ENCODE results near the gene SPTBN1.

SPTBN1 gene

DNA sequence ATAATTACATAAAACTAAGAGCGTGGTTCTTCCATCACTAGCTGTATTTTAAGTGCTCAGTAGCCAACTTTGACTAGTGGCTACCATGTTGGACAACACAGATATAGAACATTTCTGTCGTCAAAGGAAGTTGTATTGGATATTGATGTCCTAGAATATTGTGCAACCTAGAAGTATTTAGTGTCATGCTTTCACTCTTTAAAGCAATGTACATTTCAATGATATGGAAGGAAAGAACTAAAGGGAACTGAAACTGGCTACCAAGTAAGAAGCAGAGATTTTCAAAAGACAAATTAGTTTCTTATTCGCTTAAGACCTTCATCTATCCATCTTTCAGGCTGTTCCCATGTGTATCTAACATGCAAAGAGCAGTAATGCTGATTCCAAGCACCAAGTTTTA lies 182.0 kb downstream of the SPTBN1 start:
- Histone ChIP-seq H3K9ac (ENCODE audit: low read depth, low read length) (no peak overlapping the region), H3K4me1 (ENCODE audit: control insufficient read depth, insufficient read depth, low read length) (no peaks in the 10 kb centered on the region), H3K27ac (ENCODE audit: low read depth, low read length) (no peak overlapping the region), H3K27me3 (ENCODE audit: control insufficient read depth, insufficient read depth, low read length) (no peaks in the 10 kb centered on the region), H3K9me3 (ENCODE audit: control insufficient read depth, insufficient read depth, low read length) (no peaks in the 10 kb centered on the region), H3K4me3 (ENCODE audit: low read depth, low read length) (no peak overlapping the region), H3K36me3 (ENCODE audit: control insufficient read depth, insufficient read depth, low read length) (peaks cover 94% of the 10 kb centered on the region)

GRCh38 chr2:54638774-54639187 lies 182.7 kb downstream of the SPTBN1 start:
- Histone ChIP-seq H3K9me3 (ENCODE audit: control insufficient read depth, insufficient read depth, low read length) (no peaks in the 10 kb centered on the region), H3K27me3 (ENCODE audit: control insufficient read depth, insufficient read depth, low read length) (no peaks in the 10 kb centered on the region), H3K9ac (ENCODE audit: low read depth, low read length) (no peak overlapping the region), H3K36me3 (ENCODE audit: control insufficient read depth, insufficient read depth, low read length) (peaks cover 95% of the 10 kb centered on the region), H3K4me1 (ENCODE audit: control insufficient read depth, insufficient read depth, low read length) (no peaks in the 10 kb centered on the region), H3K27ac (ENCODE audit: low read depth, low read length) (no peak overlapping the region), H3K4me3 (ENCODE audit: low read depth, low read length) (no peak overlapping the region)

GRCh38 chr2:54639609-54640008 lies 183.5 kb downstream of the SPTBN1 start:
- Histone ChIP-seq H3K27ac (ENCODE audit: low read depth, low read length) (no peak overlapping the region), H3K9ac (ENCODE audit: low read depth, low read length) (no peak overlapping the region), H3K4me1 (ENCODE audit: control insufficient read depth, insufficient read depth, low read length) (no peaks in the 10 kb centered on the region), H3K27me3 (ENCODE audit: control insufficient read depth, insufficient read depth, low read length) (no peaks in the 10 kb centered on the region), H3K36me3 (ENCODE audit: control insufficient read depth, insufficient read depth, low read length) (peaks cover 95% of the 10 kb centered on the region), H3K4me3 (ENCODE audit: low read depth, low read length) (no peak overlapping the region), H3K9me3 (ENCODE audit: control insufficient read depth, insufficient read depth, low read length) (no peaks in the 10 kb centered on the region)

GRCh38 chr2:54640834-54641540 lies 184.9 kb downstream of the SPTBN1 start:
- Histone ChIP-seq H3K27ac (ENCODE audit: low read depth, low read length) (no peak overlapping the region), H3K27me3 (ENCODE audit: control insufficient read depth, insufficient read depth, low read length) (no peaks in the 10 kb centered on the region), H3K4me1 (ENCODE audit: control insufficient read depth, insufficient read depth, low read length) (no peaks in the 10 kb centered on the region), H3K4me3 (ENCODE audit: low read depth, low read length) (no peak overlapping the region), H3K9me3 (ENCODE audit: control insufficient read depth, insufficient read depth, low read length) (no peaks in the 10 kb centered on the region), H3K36me3 (ENCODE audit: control insufficient read depth, insufficient read depth, low read length) (peaks cover 96% of the 10 kb centered on the region), H3K9ac (ENCODE audit: low read depth, low read length) (no peak overlapping the region)

DNA sequence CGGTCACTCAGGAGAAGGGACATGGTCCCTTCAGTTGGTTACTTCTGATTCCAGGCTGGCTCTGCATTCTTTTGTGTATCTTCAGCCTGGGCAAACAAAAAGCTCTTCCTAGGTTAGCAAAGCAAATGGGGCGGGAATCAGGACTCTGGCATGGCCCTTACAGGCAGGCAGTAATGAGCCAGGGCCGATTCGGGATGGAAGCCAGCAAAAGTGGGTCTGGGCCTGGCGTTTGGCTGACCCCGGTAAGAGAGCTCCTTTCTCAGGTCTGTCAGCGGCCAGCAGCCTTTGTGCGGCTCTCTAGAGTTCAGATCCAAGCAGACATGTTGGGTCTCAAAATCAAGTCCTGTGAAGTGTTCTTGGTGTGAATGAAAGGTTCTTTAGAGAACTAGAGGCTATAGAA lies 185.9 kb downstream of the SPTBN1 start:
- Histone ChIP-seq H3K4me1 (ENCODE audit: control insufficient read depth, insufficient read depth, low read length) (no peaks in the 10 kb centered on the region), H3K4me3 (ENCODE audit: low read depth, low read length) (no peak overlapping the region), H3K9me3 (ENCODE audit: control insufficient read depth, insufficient read depth, low read length) (no peaks in the 10 kb centered on the region), H3K9ac (ENCODE audit: low read depth, low read length) (no peak overlapping the region), H3K27ac (ENCODE audit: low read depth, low read length) (no peak overlapping the region), H3K27me3 (ENCODE audit: control insufficient read depth, insufficient read depth, low read length) (no peaks in the 10 kb centered on the region), H3K36me3 (ENCODE audit: control insufficient read depth, insufficient read depth, low read length) (peaks cover 97% of the 10 kb centered on the region)

DNA sequence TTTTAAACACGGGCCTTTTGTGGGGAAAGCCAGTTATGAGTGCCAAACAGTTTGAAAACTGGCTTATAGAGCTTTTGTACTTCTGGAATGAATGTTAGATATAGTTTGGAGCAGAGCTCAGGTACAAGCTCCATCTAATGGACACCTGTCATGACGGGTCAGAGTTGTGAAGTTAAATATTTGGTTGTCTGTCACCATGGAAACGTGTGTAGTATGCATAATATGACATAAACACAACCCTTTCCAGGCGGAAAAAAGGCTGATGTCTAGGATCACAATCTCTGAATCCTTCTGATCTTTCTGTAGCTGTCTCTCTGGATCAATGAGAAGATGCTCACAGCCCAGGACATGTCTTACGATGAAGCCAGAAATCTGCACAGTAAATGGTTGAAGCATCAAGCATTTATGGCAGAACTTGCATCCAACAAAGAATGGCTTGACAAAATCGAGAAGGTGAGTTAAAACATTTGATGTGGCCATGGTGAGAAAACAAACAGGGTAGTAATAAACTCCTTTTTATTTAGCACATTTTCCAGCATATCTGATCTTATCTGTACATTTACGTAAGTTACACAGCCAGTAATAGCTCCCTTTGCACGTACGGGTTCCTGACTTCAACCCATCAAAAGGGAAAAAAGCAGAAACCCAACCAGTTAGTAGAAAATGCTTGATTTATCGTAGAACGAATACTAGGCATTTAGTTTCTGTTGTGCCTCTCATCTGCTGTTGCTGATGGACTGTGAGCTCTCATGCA lies 186.7 kb downstream of the SPTBN1 start:
- Histone ChIP-seq H3K27ac (ENCODE audit: low read depth, low read length) (no peak overlapping the region), H3K9ac (ENCODE audit: low read depth, low read length) (no peak overlapping the region), H3K4me1 (ENCODE audit: control insufficient read depth, insufficient read depth, low read length) (no peaks in the 10 kb centered on the region), H3K4me3 (ENCODE audit: low read depth, low read length) (no peak overlapping the region), H3K36me3 (ENCODE audit: control insufficient read depth, insufficient read depth, low read length) (peaks cover 97% of the 10 kb centered on the region), H3K9me3 (ENCODE audit: control insufficient read depth, insufficient read depth, low read length) (no peaks in the 10 kb centered on the region), H3K27me3 (ENCODE audit: control insufficient read depth, insufficient read depth, low read length) (no peaks in the 10 kb centered on the region)

- H3K27ac ChIP-seq (ENCODE audit: low read depth, low read length), result no peak overlapping the region
- no peaks in the 10 kb centered on the region for H3K27me3 ChIP-seq (ENCODE audit: control insufficient read depth, insufficient read depth, low read length)
- no peaks in the 10 kb centered on the region for H3K9me3 ChIP-seq (ENCODE audit: control insufficient read depth, insufficient read depth, low read length)
- peaks cover 97% of the 10 kb centered on the region for H3K36me3 ChIP-seq (ENCODE audit: control insufficient read depth, insufficient read depth, low read length)
- no peak overlapping the region for H3K9ac ChIP-seq (ENCODE audit: low read depth, low read length)
- H3K4me3 ChIP-seq (ENCODE audit: low read depth, low read length), result no peak overlapping the region
- H3K4me1 ChIP-seq (ENCODE audit: control insufficient read depth, insufficient read depth, low read length), result no peaks in the 10 kb centered on the region
Measured at GRCh38 chr2:54644236-54644635, 188.1 kb downstream of the SPTBN1 start.

- H3K4me3 ChIP-seq (ENCODE audit: low read depth, low read length), result no peak overlapping the region
- H3K9ac ChIP-seq (ENCODE audit: low read depth, low read length), result no peak overlapping the region
- no peak overlapping the region for H3K27ac ChIP-seq (ENCODE audit: low read depth, low read length)
- H3K4me1 ChIP-seq (ENCODE audit: control insufficient read depth, insufficient read depth, low read length), result no peaks in the 10 kb centered on the region
- no peaks in the 10 kb centered on the region for H3K27me3 ChIP-seq (ENCODE audit: control insufficient read depth, insufficient read depth, low read length)
- H3K36me3 ChIP-seq (ENCODE audit: control insufficient read depth, insufficient read depth, low read length), result peaks cover 97% of the 10 kb centered on the region
- H3K9me3 ChIP-seq (ENCODE audit: control insufficient read depth, insufficient read depth, low read length), result no peaks in the 10 kb centered on the region
Measured at GRCh38 chr2:54646170-54646927, 190.2 kb downstream of the SPTBN1 start.

GRCh38 chr2:54648256-54648655 lies 192.1 kb downstream of the SPTBN1 start:
- Histone ChIP-seq H3K4me1 (ENCODE audit: control insufficient read depth, insufficient read depth, low read length) (no peaks in the 10 kb centered on the region), H3K4me3 (ENCODE audit: low read depth, low read length) (no peak overlapping the region), H3K36me3 (ENCODE audit: control insufficient read depth, insufficient read depth, low read length) (peaks cover 100% of the 10 kb centered on the region), H3K9ac (ENCODE audit: low read depth, low read length) (no peak overlapping the region), H3K9me3 (ENCODE audit: control insufficient read depth, insufficient read depth, low read length) (no peaks in the 10 kb centered on the region), H3K27me3 (ENCODE audit: control insufficient read depth, insufficient read depth, low read length) (no peaks in the 10 kb centered on the region), H3K27ac (ENCODE audit: low read depth, low read length) (no peak overlapping the region)

DNA sequence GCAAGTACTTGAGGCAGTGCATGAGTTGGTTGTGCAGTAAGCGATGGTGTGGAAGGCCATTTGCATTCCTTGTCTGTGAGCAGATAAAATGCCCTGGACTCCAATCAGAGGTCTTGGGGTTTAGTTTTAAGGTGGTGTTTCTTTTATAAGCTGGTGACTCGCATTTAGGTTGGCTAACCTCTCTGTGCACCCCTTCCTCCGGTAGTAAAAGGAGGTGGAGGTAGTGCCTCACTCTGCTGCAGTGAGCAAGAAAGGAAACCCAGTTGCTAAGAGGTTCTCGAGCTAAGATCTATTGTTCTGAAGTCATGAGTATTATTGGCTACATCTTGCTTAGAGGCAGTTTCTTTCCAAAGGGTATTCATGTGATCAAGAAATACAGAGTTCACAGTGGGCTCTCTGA lies 193.1 kb downstream of the SPTBN1 start:
- Histone ChIP-seq H3K27ac (ENCODE audit: low read depth, low read length) (no peak overlapping the region), H3K36me3 (ENCODE audit: control insufficient read depth, insufficient read depth, low read length) (peaks cover 100% of the 10 kb centered on the region), H3K27me3 (ENCODE audit: control insufficient read depth, insufficient read depth, low read length) (no peaks in the 10 kb centered on the region), H3K4me1 (ENCODE audit: control insufficient read depth, insufficient read depth, low read length) (no peaks in the 10 kb centered on the region), H3K9ac (ENCODE audit: low read depth, low read length) (no peak overlapping the region), H3K4me3 (ENCODE audit: low read depth, low read length) (no peak overlapping the region), H3K9me3 (ENCODE audit: control insufficient read depth, insufficient read depth, low read length) (no peaks in the 10 kb centered on the region)

- Histone ChIP-seq H3K9me3 (ENCODE audit: control insufficient read depth, insufficient read depth, low read length) (no peaks in the 10 kb centered on the region), H3K4me1 (ENCODE audit: control insufficient read depth, insufficient read depth, low read length) (no peaks in the 10 kb centered on the region), H3K27ac (ENCODE audit: low read depth, low read length) (no peak overlapping the region), H3K4me3 (ENCODE audit: low read depth, low read length) (no peak overlapping the region), H3K9ac (ENCODE audit: low read depth, low read length) (no peak overlapping the region), H3K36me3 (ENCODE audit: control insufficient read depth, insufficient read depth, low read length) (peaks cover 100% of the 10 kb centered on the region), H3K27me3 (ENCODE audit: control insufficient read depth, insufficient read depth, low read length) (no peaks in the 10 kb centered on the region)
Measured at GRCh38 chr2:54649633-54650032, 193.5 kb downstream of the SPTBN1 start.
